Thyroid gland (tissue), 4 donors: ENCODE measurements around the gene MAP2K5. TPM values are rescaled to one million over a fixed set of nuclear protein-coding genes. Genes with fewer than 3 reads are reported as not detected.

Experiments used
- DNase-seq, 2 donors: peaks; one replicate each; pipeline ENCODE4 v3.0.0-alpha.2; 2019
- H3K27ac ChIP-seq, 3 donors: fragments of 200-600 bp; sonication (generic); 1 replicate in 2 of 3; 2 replicates in 1 of 3; pipeline ENCODE4 v1.5.1; 2016 to 2019; ENCODE audit warnings: mild to moderate bottlenecking in 1 of 3, moderate library complexity in 1 of 3
- H3K27me3 ChIP-seq: fragments of 200-600 bp; sonication (generic); one replicate; pipeline ENCODE4 v1.5.1; 2019
- H3K36me3 ChIP-seq, 2 donors: fragments of 200-600 bp; sonication (generic); one replicate each; pipeline ENCODE4 v1.5.1; 2016 to 2019
- H3K4me1 ChIP-seq, 2 donors: fragments of 200-600 bp; sonication (generic); one replicate each; pipeline ENCODE4 v1.5.1; 2017 to 2019
- H3K4me3 ChIP-seq, 3 donors: fragments of 200-600 bp; sonication (generic); replicated peaks in 1 of 3; 1 replicate in 2 of 3; 2 replicates in 1 of 3; pipeline ENCODE4 v1.5.1; 2016; ENCODE audit warnings: mild to moderate bottlenecking in 1 of 3
- H3K9me3 ChIP-seq: fragments of 200-600 bp; sonication (generic); one replicate; pipeline ENCODE4 v1.5.1; 2017
- POLR2A ChIP-seq, 2 donors: fragments of 450-650 bp; IDR thresholded peaks; one replicate each; pipeline ENCODE4 v1.6.1; 2017; ENCODE audit warnings: antibody characterized with exemption in 2 of 2, mild to moderate bottlenecking in 2 of 2, moderate library complexity in 1 of 2
- WGBS, 2 donors: methylation state at CpG; one replicate each; pipeline ENCODE4 v1.1.5; 2017; 5-methylcytosine and 5-hydroxymethylcytosine counted together
- intact Hi-C: fragments of 100-400 bp; cut with DNase I; formaldehyde crosslinking; loops from one replicate; pipeline ENCODE4 v1.15.1; 2023
- total RNA-seq, 4 donors: library from RNA; depleted of rRNA; stranded (reverse); fragments of >200 nt; gene quantifications; one replicate each; pipeline ENCODE4 v1.2.3, GENCODE V29; 2016
- TF ChIP-seq, protein P1 (sequence below), 6 experiments: fragments of 200-600 bp in 3 of 6; fragments of 450-650 bp in 3 of 6; sonication (generic) in 3 of 6; IDR thresholded peaks; one replicate each; pipeline ENCODE4 v1.5.1; 2016 to 2019; ENCODE audit warnings: antibody characterized with exemption in 6 of 6, mild to moderate bottlenecking in 2 of 6, inconsistent platforms in 1 of 6, moderate library complexity in 1 of 6

Gene MAP2K5
- total RNA-seq, 4 donors from 2014 or later = 10.2 to 32.1 (median 15.9) TPM

GRCh38 chr15:67843571-67844387 lies 301.3 kb downstream of the MAP2K5 start:
- DNase-seq = peak; percentile 81 to 86
- no peaks in the 10 kb centered on the region for H3K36me3 ChIP-seq
- no peaks in the 10 kb centered on the region for H3K27me3 ChIP-seq
- TF ChIP-seq, protein P1, sequence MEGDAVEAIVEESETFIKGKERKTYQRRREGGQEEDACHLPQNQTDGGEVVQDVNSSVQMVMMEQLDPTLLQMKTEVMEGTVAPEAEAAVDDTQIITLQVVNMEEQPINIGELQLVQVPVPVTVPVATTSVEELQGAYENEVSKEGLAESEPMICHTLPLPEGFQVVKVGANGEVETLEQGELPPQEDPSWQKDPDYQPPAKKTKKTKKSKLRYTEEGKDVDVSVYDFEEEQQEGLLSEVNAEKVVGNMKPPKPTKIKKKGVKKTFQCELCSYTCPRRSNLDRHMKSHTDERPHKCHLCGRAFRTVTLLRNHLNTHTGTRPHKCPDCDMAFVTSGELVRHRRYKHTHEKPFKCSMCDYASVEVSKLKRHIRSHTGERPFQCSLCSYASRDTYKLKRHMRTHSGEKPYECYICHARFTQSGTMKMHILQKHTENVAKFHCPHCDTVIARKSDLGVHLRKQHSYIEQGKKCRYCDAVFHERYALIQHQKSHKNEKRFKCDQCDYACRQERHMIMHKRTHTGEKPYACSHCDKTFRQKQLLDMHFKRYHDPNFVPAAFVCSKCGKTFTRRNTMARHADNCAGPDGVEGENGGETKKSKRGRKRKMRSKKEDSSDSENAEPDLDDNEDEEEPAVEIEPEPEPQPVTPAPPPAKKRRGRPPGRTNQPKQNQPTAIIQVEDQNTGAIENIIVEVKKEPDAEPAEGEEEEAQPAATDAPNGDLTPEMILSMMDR (IDR thresholded peaks at IDR 0.05) = no peak
- TF ChIP-seq POLR2A (IDR thresholded peaks at IDR 0.05) = peak in 1 of 2 donors; percentile 35
- no peak overlapping the region for H3K4me3 ChIP-seq
- intact Hi-C loops = no loop called here
- no peaks in the 10 kb centered on the region for H3K9me3 ChIP-seq
- WGBS, 2 donors = 47 to 56% methylated on average over 7 of the region's 7 CpGs
- peaks cover 38 to 54% of the 10 kb centered on the region in 2 donors for H3K4me1 ChIP-seq
- peak overlapping the region; percentile 74 to 85 (median 79) for H3K27ac ChIP-seq

- intact Hi-C loops = no loop called here
- no peak for TF ChIP-seq POLR2A (IDR thresholded peaks at IDR 0.05)
- TF ChIP-seq, protein P1 (IDR thresholded peaks at IDR 0.05) = no peak
- Histone ChIP-seq H3K4me3 (no peak overlapping the region), H3K27ac (no peak overlapping the region), H3K4me1 (peaks cover 38 to 47% of the 10 kb centered on the region in 2 donors), H3K9me3 (no peaks in the 10 kb centered on the region), H3K36me3 (no peaks in the 10 kb centered on the region), H3K27me3 (no peaks in the 10 kb centered on the region)
- DNase-seq = no peak
- 92 to 93% methylated on average over 5 of the region's 5 CpGs for WGBS, 2 donors
Observed at GRCh38 chr15:67845974-67846373, 303.5 kb downstream of the MAP2K5 start.

DNA sequence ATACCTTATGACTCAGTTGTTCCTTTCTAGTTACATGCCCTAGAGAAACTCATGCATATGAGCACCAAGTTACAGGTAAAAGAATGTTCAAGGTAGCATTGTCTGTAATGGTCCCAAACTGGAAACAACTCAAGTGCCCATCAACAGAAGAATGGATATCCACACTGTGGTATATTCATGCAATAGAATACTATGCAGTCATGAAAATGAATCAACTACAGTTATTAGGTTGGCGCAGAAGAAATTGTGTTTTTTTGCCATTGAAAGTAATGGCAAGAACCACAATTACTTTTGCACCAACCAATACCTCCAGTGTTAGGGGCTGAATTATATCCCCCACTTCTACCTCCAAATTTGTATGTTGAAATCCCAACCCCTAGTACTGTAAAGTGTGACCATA lies 307.0 kb downstream of the MAP2K5 start:
- intact Hi-C loops = no loop called here
- TF ChIP-seq, protein P1 (IDR thresholded peaks at IDR 0.05) = no peak
- TF ChIP-seq POLR2A (IDR thresholded peaks at IDR 0.05) = no peak
- WGBS, 2 donors = 97 to 100% methylated on average over 1 of the region's 1 CpG
- no peak for DNase-seq
- no peak overlapping the region for H3K27ac ChIP-seq
- H3K4me1 ChIP-seq = peaks cover 13 to 27% of the 10 kb centered on the region in 2 donors
- no peaks in the 10 kb centered on the region for H3K27me3 ChIP-seq
- no peak overlapping the region for H3K4me3 ChIP-seq
- no peaks in the 10 kb centered on the region for H3K9me3 ChIP-seq
- H3K36me3 ChIP-seq = no peaks in the 10 kb centered on the region

DNA sequence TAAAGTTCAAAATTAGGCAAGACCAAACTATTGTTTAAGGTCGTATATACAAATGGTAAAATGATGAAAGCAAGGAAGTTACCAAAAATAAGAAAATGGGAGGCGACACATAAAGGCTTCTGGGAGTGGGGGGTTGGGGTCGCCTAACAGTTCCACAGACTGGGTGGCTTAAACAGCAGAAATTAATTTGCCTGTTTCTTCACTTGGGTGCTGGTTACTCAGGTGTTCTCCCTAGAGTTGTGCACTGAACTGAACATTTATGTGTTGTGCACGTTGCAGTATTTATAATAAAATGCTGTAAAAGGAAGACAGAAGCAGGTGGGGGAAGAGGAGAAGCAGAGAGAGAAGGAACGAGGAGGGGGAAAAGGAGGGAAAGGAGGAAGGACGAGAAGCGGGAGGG lies 307.8 kb downstream of the MAP2K5 start:
- Histone ChIP-seq H3K9me3 (no peaks in the 10 kb centered on the region), H3K36me3 (no peaks in the 10 kb centered on the region), H3K27ac (no peak overlapping the region), H3K4me1 (peaks cover 11 to 25% of the 10 kb centered on the region in 2 donors), H3K4me3 (no peak overlapping the region), H3K27me3 (no peaks in the 10 kb centered on the region)
- 72 to 82% methylated on average over 7 of the region's 7 CpGs for WGBS, 2 donors
- TF ChIP-seq, protein P1 (IDR thresholded peaks at IDR 0.05) = no peak
- no peak for TF ChIP-seq POLR2A (IDR thresholded peaks at IDR 0.05)
- intact Hi-C loops = no loop called here
- no peak for DNase-seq

DNA sequence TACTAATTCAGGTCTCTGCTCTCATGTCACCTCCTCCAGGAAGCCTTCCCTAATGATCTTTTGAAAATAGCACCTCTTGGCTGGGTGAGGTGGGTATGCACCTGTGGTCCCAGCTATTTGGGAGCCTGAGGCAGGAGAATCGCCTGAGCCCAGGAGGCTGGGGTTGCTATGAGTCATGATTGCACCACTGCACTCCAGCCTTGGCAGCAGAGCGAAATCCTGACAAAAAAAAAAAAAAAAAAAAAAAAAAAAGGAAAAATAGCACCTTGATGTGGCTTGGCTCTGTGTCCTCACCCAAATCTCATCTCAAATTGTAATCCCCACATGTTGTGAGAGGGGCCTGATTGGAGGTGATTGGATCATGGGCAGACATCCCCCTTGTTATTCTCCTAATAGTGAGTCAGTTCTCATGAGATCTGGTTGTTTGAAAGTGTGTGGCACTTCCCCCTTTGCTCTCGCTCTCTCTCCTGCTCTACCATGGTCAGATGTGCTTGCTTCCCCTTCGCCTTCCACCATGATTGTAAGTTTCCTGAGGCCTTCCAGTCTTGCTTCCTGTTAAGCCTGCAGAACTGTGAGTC lies 308.6 kb downstream of the MAP2K5 start:
- H3K9me3 ChIP-seq = no peaks in the 10 kb centered on the region
- DNase-seq = peak in 1 of 2 donors; percentile 33
- no peaks in the 10 kb centered on the region for H3K36me3 ChIP-seq
- no peak for TF ChIP-seq POLR2A (IDR thresholded peaks at IDR 0.05)
- TF ChIP-seq, protein P1 (IDR thresholded peaks at IDR 0.05) = no peak
- WGBS, 2 donors = 78 to 81% methylated on average over 4 of the region's 4 CpGs
- intact Hi-C loops = no loop called here
- no peaks in the 10 kb centered on the region for H3K27me3 ChIP-seq
- H3K4me1 ChIP-seq = peaks cover 15 to 30% of the 10 kb centered on the region in 2 donors
- H3K4me3 ChIP-seq = no peak overlapping the region
- H3K27ac ChIP-seq = no peak overlapping the region
